ENCODE data around the gene AUTS2.
A peak's percentile ranks its signal among the peaks of the same experiment; 100 is the strongest.

The AUTS2 gene

DNA sequence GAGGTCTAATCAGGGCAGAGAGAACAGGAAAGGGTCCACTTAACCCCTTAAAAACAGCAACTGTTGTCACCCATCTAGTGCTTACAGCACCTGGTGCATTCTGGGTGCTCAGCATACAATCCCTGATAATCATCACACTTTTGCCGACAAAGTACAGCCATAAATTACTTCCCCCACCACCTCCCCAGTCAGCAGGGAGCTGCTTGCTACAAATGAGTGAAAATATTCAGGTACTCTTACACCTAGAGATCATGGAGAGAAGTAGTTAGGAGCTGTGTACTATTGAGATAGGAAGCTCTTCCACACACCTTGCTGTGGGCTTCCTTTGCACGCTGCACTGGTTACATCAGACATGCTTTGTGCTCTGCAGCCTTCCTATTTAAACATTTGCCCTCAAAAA, 810.2 kb downstream of the AUTS2 start:
- ChIA-PET CTCF (no interaction called here), POLR2A (no interaction called here)
- Histone ChIP-seq H3K4me1 (ENCODE audit: control insufficient read depth, insufficient read depth, low read length) (no peaks in the 10 kb centered on the region), H3K4me3 (ENCODE audit: low read depth, low read length) (no peak overlapping the region), H3K27ac (ENCODE audit: extremely low read depth, low read depth, low read length) (no peak overlapping the region), H3K9me3 (ENCODE audit: control insufficient read depth, insufficient read depth, low read depth, low read length) (no peaks in the 10 kb centered on the region), H3K36me3 (ENCODE audit: control insufficient read depth in 2 of 2, insufficient read depth in 1 of 2, low read length in 2 of 2) (no peaks in the 10 kb centered on the region)
- TF ChIP-seq ZNF239 (tag by site-specific recombination; IDR thresholded peaks at IDR 0.05) (no peak), KLF8 (tag by site-specific recombination; IDR thresholded peaks at IDR 0.05) (no peak), ZSCAN16 (tag by site-specific recombination; IDR thresholded peaks at IDR 0.05) (peak; percentile 63; the same call in 1 of the 2 replicates)
- TF ChIP-seq, protein P1, sequence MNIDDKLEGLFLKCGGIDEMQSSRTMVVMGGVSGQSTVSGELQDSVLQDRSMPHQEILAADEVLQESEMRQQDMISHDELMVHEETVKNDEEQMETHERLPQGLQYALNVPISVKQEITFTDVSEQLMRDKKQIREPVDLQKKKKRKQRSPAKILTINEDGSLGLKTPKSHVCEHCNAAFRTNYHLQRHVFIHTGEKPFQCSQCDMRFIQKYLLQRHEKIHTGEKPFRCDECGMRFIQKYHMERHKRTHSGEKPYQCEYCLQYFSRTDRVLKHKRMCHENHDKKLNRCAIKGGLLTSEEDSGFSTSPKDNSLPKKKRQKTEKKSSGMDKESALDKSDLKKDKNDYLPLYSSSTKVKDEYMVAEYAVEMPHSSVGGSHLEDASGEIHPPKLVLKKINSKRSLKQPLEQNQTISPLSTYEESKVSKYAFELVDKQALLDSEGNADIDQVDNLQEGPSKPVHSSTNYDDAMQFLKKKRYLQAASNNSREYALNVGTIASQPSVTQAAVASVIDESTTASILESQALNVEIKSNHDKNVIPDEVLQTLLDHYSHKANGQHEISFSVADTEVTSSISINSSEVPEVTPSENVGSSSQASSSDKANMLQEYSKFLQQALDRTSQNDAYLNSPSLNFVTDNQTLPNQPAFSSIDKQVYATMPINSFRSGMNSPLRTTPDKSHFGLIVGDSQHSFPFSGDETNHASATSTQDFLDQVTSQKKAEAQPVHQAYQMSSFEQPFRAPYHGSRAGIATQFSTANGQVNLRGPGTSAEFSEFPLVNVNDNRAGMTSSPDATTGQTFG (tag by site-specific recombination; IDR thresholded peaks at IDR 0.05; ENCODE audit: borderline replicate concordance), result no peak
- TF ChIP-seq, protein P2, sequence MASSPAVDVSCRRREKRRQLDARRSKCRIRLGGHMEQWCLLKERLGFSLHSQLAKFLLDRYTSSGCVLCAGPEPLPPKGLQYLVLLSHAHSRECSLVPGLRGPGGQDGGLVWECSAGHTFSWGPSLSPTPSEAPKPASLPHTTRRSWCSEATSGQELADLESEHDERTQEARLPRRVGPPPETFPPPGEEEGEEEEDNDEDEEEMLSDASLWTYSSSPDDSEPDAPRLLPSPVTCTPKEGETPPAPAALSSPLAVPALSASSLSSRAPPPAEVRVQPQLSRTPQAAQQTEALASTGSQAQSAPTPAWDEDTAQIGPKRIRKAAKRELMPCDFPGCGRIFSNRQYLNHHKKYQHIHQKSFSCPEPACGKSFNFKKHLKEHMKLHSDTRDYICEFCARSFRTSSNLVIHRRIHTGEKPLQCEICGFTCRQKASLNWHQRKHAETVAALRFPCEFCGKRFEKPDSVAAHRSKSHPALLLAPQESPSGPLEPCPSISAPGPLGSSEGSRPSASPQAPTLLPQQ (tag by site-specific recombination; IDR thresholded peaks at IDR 0.05), result no peak

DNA sequence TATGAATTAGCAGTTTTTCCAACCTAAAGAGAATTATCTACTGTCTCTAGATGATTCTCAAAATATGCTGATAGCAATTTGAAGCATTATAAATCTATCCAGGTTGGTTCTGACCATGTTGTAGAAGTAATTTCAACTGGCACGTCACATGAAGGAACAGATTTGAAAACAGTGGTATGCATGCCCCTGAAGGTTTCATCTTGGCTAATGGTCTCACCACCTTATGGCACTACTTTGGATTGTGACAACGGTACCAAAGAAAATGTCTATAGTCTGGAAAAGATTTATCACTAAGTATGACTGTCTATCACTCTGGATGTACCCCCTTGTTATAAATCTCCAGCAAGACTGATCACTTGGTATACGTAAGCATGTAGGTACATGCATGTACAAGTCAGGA, 810.6 kb downstream of the AUTS2 start:
- H3K9me3 ChIP-seq (ENCODE audit: control insufficient read depth, insufficient read depth, low read depth, low read length), result no peaks in the 10 kb centered on the region
- no peak for TF ChIP-seq KLF9 (tag by site-specific recombination; IDR thresholded peaks at IDR 0.05; ENCODE audit: low read depth)
- TF ChIP-seq ZNF529 (tag by site-specific recombination; IDR thresholded peaks at IDR 0.05; ENCODE audit: insufficient replicate concordance), result no peak
- TF ChIP-seq ZFP41 (tag by site-specific recombination; IDR thresholded peaks at IDR 0.05; ENCODE audit: borderline replicate concordance), result no peak
- TF ChIP-seq, protein P3, sequence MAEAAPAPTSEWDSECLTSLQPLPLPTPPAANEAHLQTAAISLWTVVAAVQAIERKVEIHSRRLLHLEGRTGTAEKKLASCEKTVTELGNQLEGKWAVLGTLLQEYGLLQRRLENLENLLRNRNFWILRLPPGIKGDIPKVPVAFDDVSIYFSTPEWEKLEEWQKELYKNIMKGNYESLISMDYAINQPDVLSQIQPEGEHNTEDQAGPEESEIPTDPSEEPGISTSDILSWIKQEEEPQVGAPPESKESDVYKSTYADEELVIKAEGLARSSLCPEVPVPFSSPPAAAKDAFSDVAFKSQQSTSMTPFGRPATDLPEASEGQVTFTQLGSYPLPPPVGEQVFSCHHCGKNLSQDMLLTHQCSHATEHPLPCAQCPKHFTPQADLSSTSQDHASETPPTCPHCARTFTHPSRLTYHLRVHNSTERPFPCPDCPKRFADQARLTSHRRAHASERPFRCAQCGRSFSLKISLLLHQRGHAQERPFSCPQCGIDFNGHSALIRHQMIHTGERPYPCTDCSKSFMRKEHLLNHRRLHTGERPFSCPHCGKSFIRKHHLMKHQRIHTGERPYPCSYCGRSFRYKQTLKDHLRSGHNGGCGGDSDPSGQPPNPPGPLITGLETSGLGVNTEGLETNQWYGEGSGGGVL (tag by site-specific recombination; IDR thresholded peaks at IDR 0.05), result no peak
- TF ChIP-seq TCF7L2 (IDR thresholded peaks at IDR 0.05; ENCODE audit: borderline replicate concordance, low read depth, low read length), result no peak
- TF ChIP-seq ZNF426 (tag by site-specific recombination; IDR thresholded peaks at IDR 0.05), result no peak
- no peak for TF ChIP-seq ZNF544 (tag by site-specific recombination; IDR thresholded peaks at IDR 0.05)
- TF ChIP-seq, protein P4, sequence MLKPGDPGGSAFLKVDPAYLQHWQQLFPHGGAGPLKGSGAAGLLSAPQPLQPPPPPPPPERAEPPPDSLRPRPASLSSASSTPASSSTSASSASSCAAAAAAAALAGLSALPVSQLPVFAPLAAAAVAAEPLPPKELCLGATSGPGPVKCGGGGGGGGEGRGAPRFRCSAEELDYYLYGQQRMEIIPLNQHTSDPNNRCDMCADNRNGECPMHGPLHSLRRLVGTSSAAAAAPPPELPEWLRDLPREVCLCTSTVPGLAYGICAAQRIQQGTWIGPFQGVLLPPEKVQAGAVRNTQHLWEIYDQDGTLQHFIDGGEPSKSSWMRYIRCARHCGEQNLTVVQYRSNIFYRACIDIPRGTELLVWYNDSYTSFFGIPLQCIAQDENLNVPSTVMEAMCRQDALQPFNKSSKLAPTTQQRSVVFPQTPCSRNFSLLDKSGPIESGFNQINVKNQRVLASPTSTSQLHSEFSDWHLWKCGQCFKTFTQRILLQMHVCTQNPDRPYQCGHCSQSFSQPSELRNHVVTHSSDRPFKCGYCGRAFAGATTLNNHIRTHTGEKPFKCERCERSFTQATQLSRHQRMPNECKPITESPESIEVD (tag by site-specific recombination; IDR thresholded peaks at IDR 0.05), result no peak
- ChIA-PET POLR2A (no interaction called here), CTCF (no interaction called here)
- H3K27ac ChIP-seq (ENCODE audit: extremely low read depth, low read depth, low read length), result no peak overlapping the region
- H3K4me3 ChIP-seq (ENCODE audit: low read depth, low read length), result no peak overlapping the region
- no peaks in the 10 kb centered on the region for H3K36me3 ChIP-seq (ENCODE audit: control insufficient read depth in 2 of 2, insufficient read depth in 1 of 2, low read length in 2 of 2)
- H3K4me1 ChIP-seq (ENCODE audit: control insufficient read depth, insufficient read depth, low read length), result no peaks in the 10 kb centered on the region

DNA sequence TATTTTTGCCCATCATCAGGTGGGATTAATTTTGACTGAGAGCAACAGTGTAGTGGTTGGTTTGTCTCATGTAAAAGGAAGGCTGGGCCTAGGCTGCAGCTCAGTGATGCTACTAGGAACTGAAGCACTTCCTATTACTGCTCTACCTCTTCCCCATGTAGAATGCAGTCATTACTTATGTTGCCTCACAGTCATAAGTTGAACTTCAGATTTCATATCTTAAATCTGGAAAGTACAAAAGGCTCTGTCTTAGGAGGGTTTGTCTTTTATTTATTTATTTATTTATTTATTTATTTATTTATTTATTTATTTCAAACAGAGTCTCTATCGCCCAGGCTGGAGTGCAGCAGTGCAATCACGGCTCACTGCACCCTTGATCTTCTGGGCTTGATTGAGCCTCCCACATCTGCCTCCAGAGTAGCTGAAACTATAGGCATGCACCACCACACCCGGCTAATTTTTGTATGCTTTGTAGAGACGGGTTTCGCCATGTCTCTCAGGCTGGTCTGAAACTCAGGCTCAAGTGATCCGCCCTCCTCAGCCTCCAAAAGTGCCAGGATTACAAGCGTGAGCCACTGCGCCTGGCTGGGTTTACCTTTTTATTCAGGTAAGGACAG, 812.0 kb downstream of the AUTS2 start:
- no peaks in the 10 kb centered on the region for H3K36me3 ChIP-seq (ENCODE audit: control insufficient read depth in 2 of 2, insufficient read depth in 1 of 2, low read length in 2 of 2)
- CTCF ChIA-PET, result no interaction called here
- POLR2A ChIA-PET, result no interaction called here
- H3K9me3 ChIP-seq (ENCODE audit: control insufficient read depth, insufficient read depth, low read depth, low read length), result no peaks in the 10 kb centered on the region
- no peak overlapping the region for H3K27ac ChIP-seq (ENCODE audit: extremely low read depth, low read depth, low read length)
- no peak overlapping the region for H3K4me3 ChIP-seq (ENCODE audit: low read depth, low read length)
- H3K4me1 ChIP-seq (ENCODE audit: control insufficient read depth, insufficient read depth, low read length), result no peaks in the 10 kb centered on the region
- TF ChIP-seq ZNF558 (tag by site-specific recombination; IDR thresholded peaks at IDR 0.05), result 0 out of 2 replicates have a peak, but pooled peaks have one; percentile 34
- TF ChIP-seq, protein P5, sequence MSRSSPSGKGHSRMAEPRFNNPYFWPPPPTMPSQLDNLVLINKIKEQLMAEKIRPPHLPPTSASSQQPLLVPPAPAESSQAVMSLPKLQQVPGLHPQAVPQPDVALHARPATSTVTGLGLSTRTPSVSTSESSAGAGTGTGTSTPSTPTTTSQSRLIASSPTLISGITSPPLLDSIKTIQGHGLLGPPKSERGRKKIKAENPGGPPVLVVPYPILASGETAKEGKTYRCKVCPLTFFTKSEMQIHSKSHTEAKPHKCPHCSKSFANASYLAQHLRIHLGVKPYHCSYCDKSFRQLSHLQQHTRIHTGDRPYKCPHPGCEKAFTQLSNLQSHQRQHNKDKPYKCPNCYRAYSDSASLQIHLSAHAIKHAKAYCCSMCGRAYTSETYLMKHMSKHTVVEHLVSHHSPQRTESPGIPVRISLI (tag by site-specific recombination; IDR thresholded peaks at IDR 0.05), result no peak
- no peak for TF ChIP-seq ZNF629 (tag by site-specific recombination; IDR thresholded peaks at IDR 0.05)
- TF ChIP-seq ZNF654 (tag by site-specific recombination; IDR thresholded peaks at IDR 0.05; ENCODE audit: low read depth), result peak; percentile 30
- TF ChIP-seq TRIM28 (IDR thresholded peaks at IDR 0.05; ENCODE audit: borderline replicate concordance, low read length), result no peak
- no peak for TF ChIP-seq ZNF660 (tag by site-specific recombination; IDR thresholded peaks at IDR 0.05)
